ENCODE data around the gene PDCD7. TPM values are rescaled to one million over a fixed set of nuclear protein-coding genes. Genes with fewer than 3 reads are reported as not detected.

Gene PDCD7
- total and polyA plus RNA-seq, 2 of the 13 experiments (the other 11 are each of a cell fraction or from before 2014, with no cell fraction given), result 10.1 to 14.7 TPM

- TF ChIP-seq ZNF883 (CRISPR knock-in tag; IDR thresholded peaks at IDR 0.05; ENCODE audit: not compliant biosample characterization) (peak; percentile 19), NFKB2 (CRISPR knock-in tag; IDR thresholded peaks at IDR 0.05; ENCODE audit: borderline replicate concordance) (peak; percentile 28; the same call in 1 of the 2 replicates), ZNF275 (CRISPR knock-in tag; IDR thresholded peaks at IDR 0.05; ENCODE audit: borderline replicate concordance) (no peak), PHF20 (CRISPR knock-in tag; IDR thresholded peaks at IDR 0.05) (no peak), TERF1 (CRISPR knock-in tag; IDR thresholded peaks at IDR 0.05) (no peak), MIER2 (CRISPR knock-in tag; IDR thresholded peaks at IDR 0.05) (no peak), ARNT2 (CRISPR knock-in tag; IDR thresholded peaks at IDR 0.05; ENCODE audit: low read depth) (0 out of 2 replicates have a peak, but pooled peaks have one; percentile 17), ZNF614 (CRISPR knock-in tag; IDR thresholded peaks at IDR 0.05; ENCODE audit: borderline replicate concordance) (peak; percentile 48; the same call in 1 of the 2 replicates), MYPOP (CRISPR knock-in tag; IDR thresholded peaks at IDR 0.05) (no peak; the same call in 1 of the 2 replicates), FOXP1 (IDR thresholded peaks at IDR 0.05) (no peak), FOXP1 (CRISPR knock-in tag; IDR thresholded peaks at IDR 0.05) (no peak), CHCHD3 (CRISPR knock-in tag; IDR thresholded peaks at IDR 0.05) (no peak), ZNF510 (CRISPR knock-in tag; IDR thresholded peaks at IDR 0.05; ENCODE audit: low read depth) (no peak), ZFY (CRISPR knock-in tag; IDR thresholded peaks at IDR 0.05) (peak; percentile 87), ESRRA (CRISPR knock-in tag; IDR thresholded peaks at IDR 0.05; ENCODE audit: low read depth) (no peak), RCOR2 (CRISPR knock-in tag; IDR thresholded peaks at IDR 0.05) (no peak), HOXA3 (CRISPR knock-in tag; IDR thresholded peaks at IDR 0.05) (peak; percentile 11; the same call in 1 of the 2 replicates), ZZZ3 (CRISPR knock-in tag; IDR thresholded peaks at IDR 0.05; ENCODE audit: borderline replicate concordance) (no peak), ZNF362 (CRISPR knock-in tag; IDR thresholded peaks at IDR 0.05; ENCODE audit: borderline replicate concordance) (no peak), IRX3 (CRISPR knock-in tag; IDR thresholded peaks at IDR 0.05; ENCODE audit: borderline replicate concordance, low read depth) (peak; percentile 85), HMGXB4 (CRISPR knock-in tag; IDR thresholded peaks at IDR 0.05; ENCODE audit: borderline replicate concordance in 1 of 2, low read depth in 1 of 2) (peak; percentile 41 to 62; a peak in 2 of 4 replicates), ZNF235 (CRISPR knock-in tag; IDR thresholded peaks at IDR 0.05; ENCODE audit: borderline replicate concordance) (0 out of 2 replicates have a peak, but pooled peaks have one; percentile 48)
These were observed 595 bp downstream of the PDCD7 start (continued) for GRCh38 chr15:65132878-65133547.

All from HepG2 (cell line).